HG03354 (cell line): ENCODE measurements around the gene SHC2.

Experiments
- ATAC-seq: cut with Tn5 transposase; IDR thresholded peaks from one replicate; pipeline ENCODE4 v1.9.1; 2021; ENCODE audit warnings: mild to moderate bottlenecking; ENCODE audit not compliant: unreplicated experiment, poor library complexity, severe bottlenecking

The SHC2 gene, protein sequence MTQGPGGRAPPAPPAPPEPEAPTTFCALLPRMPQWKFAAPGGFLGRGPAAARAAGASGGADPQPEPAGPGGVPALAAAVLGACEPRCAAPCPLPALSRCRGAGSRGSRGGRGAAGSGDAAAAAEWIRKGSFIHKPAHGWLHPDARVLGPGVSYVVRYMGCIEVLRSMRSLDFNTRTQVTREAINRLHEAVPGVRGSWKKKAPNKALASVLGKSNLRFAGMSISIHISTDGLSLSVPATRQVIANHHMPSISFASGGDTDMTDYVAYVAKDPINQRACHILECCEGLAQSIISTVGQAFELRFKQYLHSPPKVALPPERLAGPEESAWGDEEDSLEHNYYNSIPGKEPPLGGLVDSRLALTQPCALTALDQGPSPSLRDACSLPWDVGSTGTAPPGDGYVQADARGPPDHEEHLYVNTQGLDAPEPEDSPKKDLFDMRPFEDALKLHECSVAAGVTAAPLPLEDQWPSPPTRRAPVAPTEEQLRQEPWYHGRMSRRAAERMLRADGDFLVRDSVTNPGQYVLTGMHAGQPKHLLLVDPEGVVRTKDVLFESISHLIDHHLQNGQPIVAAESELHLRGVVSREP

DNA sequence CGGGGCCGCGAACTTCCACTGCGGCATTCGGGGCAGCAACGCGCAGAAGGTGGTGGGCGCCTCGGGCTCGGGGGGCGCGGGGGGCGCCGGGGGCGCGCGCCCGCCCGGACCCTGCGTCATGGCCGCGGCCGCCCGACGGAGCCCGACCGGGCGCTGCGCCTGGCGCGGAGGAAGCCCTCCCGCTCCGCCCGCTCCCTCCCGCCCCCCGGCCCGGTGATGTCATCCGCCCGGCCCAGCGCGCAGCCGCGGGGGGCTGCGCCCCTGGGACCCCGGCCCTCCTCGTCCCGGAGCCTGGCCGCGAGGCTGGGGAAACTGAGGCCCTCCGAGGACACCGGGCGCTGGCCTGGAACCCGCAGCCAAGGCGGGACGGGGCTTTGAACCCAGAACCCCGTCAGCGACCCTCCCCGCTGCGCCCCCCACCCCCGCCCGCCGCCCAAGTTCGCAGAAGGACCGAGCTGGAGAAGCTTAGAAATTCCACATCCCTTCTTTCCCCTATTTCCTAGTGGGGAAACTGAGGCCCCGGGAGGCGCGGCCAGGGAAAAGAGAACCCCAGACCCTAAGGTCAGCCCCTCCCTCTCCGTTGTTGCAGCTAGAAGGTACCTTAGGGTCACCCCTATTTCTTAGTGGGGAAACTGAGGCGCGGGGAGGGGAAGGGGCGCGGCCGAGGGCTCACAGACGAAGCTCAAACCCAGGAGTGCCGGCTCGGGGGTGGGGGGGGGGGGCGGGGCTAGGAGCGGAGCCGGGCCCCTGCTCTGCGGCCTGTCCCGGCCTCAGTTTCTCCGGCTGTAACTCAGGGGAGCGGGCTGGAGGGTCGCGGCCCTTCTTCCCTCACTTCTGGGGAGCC, at the start of gene SHC2:
SHC2 (minus strand) TSS at position 157 of the 844 bp plus-strand sequence; CDS start at position 120, 37 bp downstream.
- ATAC-seq = no peak

DNA sequence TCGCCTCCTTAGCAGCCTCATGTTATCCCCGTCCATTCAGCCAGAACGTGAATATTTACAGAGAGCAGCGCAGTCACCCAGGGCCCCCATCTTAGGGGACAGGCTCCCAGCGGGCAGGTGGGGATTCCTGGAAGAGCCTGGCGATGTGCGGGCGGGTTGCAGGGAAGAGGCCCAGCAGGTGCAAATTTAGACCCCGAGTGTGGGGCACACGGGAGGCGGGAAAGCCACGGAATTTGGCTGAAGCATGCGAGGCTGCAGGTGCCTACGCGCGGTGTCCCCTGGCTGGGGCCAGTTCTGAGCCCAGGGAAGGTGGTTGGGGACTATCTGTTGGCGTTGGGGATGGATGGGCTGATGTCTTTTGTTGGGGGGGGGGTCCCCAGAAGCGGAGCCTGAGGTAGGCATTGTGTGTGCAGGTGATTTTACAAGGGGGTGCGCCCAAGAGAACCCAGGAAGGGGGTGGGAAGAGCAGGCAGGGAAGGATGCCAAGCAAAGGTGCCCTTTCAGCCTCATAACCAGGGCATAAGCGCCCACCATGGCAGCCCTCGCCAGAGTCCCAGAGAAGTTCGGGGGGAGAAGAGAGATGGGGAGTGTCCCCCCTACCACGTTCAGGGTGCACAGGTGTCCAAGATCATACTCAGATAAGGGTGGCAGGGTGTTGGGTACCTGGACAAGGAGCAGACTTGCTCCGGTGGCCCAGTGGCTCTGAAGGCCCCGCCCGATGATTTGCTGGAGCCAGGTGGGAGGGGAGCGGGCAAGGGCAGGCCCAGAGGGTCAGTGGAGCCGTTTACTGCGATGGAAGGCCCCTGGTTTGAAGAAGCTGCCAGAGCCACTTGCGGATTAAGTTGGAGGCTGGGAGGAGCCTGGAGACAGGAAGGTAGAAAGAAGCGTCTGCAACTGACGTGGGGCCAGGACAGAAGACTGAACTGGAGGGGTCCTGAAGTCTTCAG, 47.6 kb upstream of the SHC2 start:
- no peak for ATAC-seq

DNA sequence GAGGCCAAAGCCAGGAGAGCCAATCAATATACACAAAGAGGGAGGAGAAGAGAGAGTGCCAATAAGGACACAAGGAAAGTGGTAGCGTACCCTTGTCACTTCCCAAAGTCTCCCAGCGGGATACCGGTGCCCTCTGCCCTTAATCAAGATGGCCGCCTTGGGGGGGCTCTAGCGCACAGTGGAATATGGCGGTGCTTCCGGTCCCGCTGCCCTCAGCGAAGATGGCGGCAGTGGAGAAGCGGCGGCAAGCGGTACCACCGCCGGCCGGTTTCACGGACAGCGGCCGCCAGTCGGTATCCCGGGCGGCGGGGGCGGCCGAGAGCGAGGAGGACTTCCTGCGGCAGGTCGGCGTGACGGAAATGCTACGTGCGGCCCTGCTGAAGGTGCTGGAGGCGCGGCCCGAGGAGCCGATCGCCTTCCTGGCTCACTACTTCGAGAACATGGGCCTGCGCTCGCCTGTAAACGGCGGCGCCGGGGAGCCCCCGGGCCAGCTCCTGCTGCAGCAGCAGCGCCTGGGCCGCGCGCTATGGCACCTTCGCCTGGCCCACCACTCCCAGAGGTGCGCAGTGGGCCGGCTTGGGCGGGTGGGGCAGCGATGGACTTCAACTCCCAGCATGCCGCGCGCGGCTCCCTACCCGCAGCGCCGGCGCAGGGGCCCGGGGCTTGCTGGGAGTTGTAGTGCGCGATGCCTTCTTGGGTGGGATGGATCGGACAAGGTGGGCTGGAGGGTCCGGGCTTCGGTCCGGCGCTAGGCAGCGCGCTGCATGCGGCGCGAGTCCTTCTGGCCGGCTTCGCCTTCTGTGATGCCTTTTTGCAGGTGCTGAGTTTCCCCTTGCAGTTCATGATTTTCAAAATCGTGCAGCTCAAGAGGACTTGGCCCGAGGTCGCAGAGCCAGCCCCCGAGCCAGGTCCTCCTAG, 46.7 kb upstream of the SHC2 start, which contains the start of gene TPGS1:
TPGS1 (plus strand) TSS at position 212 of the 918 bp plus-strand sequence; CDS start at position 222, 10 bp downstream.
- ATAC-seq = peak; percentile 61

DNA sequence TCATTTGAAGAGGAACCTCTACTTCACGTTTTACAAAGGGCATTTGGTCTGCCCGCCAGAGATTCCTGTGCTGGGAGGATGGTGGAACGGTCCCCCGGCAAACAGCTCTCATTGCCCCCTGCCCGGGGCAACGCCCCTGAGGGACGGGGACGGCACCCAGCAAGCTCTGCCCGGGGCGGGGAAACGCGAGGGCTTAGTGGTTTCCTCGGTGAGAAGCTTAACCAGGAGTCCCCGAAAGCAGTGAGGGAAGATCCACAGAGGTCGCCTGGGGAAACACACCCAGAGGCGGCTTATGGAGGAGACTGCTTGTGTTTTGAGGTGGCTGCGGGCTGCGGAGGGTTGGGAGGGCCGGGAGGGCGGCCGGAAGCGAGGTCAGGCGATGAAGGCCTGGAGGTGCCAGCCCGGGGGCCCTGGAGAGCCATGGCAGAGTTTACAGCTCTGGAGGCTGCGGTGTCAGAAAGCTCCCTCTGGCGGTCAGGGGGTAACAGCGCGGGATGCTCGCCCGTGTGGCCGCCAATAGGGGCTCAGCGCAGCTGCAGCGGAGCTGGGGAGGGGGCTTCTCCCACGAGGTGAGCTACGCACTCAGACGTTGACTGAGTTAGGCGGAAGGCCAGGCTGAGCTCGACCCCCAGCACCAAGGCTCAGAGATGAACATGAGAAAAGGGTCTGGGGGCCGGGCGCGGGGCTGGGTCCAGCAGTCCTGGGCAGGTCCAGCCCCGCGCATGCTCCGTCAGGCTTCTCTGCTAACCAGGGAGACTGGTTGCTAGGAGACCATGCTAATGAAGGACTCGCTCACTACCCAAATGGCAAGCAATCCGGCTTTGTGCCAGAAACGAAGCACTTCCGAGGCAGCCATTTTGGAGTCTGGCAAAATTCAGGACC, 45.8 kb upstream of the SHC2 start:
- ATAC-seq = peak; percentile 76

DNA sequence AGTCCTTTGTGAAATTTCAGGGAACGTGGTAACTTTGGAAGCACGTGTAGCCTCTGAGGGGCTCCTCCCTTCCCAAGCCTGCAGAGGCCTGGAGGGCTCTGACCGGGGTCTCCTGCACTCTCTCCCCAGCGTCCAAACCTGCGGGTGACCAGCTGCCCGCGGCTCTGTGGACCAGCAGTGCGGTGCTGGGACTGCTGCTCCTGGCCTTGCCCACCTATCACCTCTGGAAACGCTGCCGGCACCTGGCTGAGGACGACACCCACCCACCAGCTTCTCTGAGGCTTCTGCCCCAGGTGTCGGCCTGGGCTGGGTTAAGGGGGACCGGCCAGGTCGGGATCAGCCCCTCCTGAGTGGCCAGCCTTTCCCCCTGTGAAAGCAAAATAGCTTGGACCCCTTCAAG, 43.8 kb upstream of the SHC2 start:
- no peak for ATAC-seq

DNA sequence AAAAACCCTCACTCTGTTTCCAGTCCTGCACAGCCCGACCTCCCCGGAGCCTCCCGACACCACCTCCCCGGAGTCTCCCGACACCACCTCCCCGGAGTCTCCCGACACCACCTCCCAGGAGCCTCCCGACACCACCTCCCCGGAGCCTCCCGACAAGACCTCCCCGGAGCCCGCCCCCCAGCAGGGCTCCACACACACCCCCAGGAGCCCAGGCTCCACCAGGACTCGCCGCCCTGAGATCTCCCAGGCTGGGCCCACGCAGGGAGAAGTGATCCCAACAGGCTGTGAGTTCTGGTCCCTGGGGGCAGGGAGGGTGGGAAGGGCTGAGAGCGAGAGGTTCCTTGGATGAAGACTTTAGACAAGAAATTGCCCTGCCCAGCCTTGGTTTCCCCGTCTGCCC, 40.8 kb upstream of the SHC2 start:
- ATAC-seq = no peak

DNA sequence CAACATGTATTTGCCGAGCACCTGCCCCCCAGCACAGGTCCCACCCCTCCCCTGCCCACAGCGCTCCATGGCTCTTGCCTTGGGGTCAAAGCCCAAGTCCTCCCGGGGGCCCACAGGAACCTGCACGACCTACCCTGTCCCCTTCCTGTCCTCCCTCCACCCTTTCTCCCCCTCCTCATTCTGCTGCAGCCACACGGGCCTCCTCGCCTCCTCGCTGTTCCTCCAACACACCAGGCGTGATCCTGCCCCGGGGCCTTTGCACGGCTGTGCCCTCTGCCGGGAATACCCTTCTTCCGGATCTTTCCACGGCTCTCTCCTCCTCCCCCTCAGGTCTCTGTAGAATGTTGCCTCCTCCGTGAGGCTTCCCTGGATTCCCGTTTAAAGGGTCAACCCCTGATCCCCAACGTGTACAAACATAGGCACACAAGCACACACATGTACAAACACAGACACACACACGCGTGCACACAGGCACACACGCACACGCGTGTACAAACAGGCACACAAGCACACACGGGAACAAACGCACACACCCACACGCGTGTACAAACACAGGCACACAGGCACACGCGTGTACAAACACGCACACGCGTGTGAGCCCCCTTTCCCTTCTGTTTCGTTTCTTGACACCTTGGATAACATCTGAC, 38.3 kb upstream of the SHC2 start:
- ATAC-seq = no peak

DNA sequence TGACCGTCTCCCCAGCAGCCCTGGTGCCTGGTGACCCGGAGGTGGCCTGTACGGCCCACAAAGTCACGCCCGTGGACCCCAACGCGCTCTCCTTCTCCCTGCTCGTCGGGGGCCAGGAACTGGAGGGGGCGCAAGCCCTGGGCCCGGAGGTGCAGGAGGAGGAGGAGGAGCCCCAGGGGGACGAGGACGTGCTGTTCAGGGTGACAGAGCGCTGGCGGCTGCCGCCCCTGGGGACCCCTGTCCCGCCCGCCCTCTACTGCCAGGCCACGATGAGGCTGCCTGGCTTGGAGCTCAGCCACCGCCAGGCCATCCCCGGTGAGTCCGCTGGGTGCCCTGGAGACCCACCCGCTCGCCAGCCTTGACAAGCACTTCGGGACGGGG, 37.7 kb upstream of the SHC2 start:
- no peak for ATAC-seq

DNA sequence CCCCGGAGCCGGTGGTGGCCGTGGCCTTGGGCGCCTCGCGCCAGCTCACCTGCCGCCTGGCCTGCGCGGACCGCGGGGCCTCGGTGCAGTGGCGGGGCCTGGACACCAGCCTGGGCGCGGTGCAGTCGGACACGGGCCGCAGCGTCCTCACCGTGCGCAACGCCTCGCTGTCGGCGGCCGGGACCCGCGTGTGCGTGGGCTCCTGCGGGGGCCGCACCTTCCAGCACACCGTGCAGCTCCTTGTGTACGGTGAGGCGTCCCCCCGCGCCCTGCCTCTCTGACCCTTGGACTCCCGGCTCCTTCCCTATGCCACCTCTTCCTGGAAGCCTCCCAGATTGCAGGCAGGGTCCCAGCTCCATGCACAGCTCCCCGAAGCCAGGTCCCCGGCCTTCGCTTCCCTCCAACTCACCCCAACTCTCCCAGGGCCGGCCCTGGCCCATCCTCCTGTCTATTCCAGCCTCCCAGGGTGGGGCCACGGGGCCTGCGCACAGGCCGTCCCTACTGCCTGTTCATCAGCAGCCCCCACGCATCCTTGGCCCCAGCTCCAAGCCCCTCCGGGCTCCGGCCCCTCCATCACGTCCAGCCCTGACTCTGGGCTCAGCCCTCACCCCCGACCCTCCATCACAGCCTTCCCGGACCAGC, 37.2 kb upstream of the SHC2 start:
- ATAC-seq = no peak

DNA sequence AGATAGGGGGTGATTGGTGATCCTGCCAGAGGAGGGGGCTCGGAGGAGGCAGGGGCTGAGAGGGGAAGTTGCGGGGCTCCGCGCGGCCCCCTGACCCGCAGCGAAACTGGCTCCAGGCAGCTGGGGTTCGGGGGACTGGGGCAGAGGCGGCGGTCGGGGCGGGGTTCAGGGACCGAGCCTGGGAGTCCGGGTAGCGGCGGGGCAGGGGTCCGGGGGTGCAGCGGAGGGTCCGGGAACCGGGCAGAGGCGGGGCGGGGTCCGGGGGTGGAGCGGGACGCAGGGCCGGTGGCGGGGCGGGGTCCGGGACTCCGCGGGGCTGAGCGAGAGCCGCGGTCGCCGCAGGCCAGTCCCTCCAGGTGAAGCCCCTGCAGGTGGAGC, 36.6 kb upstream of the SHC2 start:
- no peak for ATAC-seq

DNA sequence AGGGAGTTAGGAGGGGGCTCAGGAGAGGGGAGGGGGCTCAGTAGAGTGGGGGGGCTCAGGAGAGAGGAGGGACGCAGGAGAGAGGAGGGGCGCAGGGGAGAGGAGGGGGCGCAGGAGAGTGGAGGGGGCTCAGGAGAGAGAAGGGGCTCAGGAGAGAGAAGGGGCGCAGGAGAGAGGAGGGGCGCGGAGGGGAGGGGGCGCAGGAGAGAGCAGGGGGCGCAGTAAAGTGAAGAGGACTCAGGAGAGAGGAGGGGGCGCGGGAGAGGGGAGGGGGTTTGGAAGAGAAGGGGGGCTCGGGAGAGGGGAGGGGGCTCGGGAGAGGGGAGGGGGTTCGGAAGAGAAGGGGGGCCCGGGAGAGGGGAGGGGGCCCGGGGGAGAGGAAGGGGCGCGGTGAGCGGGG, 36.2 kb upstream of the SHC2 start:
- no peak for ATAC-seq

DNA sequence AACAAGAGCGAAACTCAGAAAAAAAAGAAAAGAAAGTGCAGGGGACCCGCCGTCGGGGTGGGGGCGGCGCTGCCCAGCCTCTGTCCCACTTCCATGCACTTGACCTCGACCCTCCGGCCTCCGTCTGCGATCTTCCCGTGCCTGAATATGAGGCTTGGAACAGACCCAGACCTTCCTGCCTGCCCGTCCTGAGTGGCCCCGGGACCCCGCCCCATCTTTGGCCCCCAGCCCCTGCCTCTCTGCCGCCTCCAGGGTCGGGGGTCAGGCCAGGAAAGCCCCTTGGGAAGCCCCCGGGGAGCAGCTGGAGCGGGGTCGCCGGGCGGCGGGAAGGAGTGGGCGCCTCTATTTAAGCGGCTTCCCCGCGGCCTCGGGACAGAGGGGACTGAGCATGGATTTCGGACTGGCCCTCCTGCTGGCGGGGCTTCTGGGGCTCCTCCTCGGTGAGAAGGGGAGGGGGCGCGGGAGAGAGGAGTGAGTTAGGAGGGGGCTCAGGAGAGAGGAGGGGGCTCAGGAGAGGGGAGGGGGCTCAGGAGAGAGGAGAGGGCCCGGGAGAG, 35.4 kb upstream of the SHC2 start, which contains the start of gene MADCAM1:
MADCAM1 (plus strand) TSS at position 375 of the 554 bp plus-strand sequence; CDS start at position 389, 14 bp downstream.
- ATAC-seq = no peak

DNA sequence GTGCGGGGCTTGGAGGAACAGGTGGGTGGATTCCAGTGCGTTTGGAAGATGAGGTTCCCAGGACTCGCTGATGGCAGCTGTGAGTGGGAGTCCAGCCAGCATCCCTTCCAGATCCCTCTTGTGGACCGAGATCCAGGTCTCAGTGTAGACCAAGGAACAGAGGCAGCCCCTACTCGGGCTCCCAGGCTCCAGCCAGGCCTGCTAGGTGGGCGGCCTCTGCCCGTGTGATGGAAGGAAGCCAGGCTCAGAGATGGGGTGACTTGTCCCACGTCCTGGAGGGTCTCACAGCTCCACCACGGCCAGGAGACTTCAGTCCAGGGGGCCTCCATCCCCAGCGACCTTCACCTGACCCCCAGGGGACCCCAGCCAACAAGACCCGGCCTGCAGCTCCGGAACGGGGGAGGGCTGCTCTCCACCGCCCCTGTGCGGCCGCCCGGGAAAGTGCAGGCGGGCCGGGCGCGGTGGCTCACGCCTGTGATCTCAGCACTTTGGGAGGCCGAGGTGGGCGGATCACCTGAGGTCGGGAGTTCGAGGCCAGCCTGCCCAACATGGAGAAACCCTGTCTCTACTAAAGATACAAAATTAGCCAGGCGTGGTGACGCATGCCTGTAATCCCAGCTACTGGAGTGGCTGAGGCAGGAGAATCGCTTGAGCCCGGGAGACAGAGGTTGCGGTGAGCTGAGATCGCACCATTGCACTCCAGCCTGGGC, 34.7 kb upstream of the SHC2 start:
- ATAC-seq = no peak

DNA sequence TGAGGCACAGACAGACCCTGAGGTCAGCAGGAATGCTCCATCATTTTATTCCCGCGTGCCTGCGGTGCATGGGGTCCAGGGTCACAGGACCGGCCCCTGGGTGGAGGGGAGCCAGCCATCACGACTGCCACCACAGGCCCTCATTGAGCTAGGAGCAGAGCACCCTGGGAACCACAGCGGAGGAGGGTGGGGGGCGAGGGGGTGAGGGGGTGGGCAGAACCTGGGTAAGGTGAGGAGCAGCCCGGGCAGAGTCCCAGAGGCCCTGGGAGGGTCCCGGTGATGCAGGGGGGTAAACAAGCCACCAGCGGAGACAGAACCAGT, 34.2 kb upstream of the SHC2 start:
- ATAC-seq = no peak

DNA sequence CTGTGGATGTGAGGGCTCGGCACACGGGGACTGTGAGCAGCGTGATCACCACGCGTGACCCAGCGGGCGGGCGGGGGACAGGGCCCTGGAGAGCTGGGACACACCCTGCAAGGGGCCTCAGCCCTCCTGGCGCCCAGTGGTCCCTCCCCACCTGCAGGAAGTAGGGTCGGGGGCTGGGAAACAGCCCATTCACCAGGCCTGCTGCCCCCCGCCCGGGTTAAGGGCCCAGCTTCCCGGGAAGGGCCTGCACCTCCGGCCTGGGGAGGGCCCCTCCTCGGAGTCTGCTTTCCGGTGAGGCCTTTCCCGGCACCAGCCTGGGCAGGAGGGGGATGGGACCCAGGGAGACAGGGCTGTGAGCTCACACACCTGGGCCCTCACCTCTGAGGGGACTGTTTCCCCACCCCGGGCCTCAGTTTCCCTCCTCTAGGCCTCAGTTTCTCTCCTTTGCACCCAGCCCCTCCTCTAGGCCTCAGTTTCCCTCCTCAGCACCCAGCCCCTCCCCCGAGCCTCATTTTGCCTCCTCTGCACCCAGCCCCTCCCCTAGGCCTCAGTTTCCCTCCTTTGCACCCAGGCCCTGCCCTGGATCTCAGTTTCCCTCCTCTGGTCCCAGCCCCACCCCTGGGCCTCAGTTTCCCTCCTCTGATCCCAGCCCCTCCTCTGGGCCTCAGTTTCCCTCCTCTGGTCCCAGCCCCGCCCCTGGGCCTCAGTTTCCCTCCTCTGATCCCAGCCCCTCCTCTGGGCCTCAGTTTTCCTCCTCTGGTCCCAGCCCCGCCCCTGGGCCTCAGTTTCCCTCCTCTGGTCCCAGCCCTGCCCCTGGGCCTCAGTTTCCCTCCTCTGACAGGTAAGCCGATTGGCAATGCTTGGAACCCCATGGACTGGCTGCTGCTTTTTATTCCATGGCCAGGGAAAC, 33.6 kb upstream of the SHC2 start:
- no peak for ATAC-seq
